ENCODE measurements around the gene DMPK. TPM values are rescaled to one million over a fixed set of nuclear protein-coding genes. Genes with fewer than 3 reads are reported as not detected.

DMPK gene
- total and polyA plus RNA-seq, 9 of the 15 experiments (the other 6 are each of a cell fraction or from before 2014, with no cell fraction given) = 0.24 to 31.3 (median 7.3) TPM

DNA sequence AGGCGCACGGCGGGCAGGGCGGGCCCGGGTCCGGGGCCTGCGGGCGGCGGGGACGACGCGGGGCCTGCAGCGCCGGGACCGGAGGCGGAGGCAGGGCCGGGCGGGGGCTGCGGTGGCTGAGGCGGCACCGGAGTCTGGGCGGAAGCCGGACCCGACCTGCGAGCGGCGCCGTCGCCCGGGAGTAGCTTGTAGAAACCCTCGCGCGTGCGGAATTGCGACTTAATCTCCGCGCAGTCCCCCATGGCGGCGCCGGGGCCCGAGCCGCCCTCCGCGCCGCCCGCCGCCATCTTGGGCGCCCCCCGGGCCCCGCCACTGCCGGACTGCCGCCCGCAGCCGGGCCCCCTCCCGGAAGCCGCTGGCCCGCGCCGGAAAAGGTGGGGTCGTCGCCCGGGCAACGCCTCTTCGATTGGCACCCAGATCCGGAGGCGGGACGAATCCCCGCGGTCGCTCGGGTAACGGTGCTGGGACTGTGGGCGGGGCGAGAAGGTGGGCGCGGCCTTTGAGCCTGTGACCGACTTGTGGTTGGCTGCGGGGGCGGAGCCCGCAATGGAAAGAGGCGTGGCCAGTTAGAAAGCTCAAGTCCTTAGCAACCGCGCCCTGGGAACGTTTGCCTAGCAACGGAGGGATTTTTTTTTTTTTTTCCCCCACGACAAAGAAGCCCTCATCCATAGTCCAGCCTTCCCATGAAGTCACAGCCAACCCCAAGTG, 10.3 kb upstream of the DMPK start, which contains the start of gene DMWD (continued):
- TF ChIP-seq, protein P1, sequence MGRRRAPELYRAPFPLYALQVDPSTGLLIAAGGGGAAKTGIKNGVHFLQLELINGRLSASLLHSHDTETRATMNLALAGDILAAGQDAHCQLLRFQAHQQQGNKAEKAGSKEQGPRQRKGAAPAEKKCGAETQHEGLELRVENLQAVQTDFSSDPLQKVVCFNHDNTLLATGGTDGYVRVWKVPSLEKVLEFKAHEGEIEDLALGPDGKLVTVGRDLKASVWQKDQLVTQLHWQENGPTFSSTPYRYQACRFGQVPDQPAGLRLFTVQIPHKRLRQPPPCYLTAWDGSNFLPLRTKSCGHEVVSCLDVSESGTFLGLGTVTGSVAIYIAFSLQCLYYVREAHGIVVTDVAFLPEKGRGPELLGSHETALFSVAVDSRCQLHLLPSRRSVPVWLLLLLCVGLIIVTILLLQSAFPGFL (CRISPR knock-in tag; IDR thresholded peaks at IDR 0.05) = no peak
- TF ChIP-seq MXI1 (IDR thresholded peaks at IDR 0.05; ENCODE audit: low read depth, low read length) (peak; percentile 97), RBBP5 (IDR thresholded peaks at IDR 0.05; ENCODE audit: borderline replicate concordance, insufficient read depth, low read length, poor library complexity, severe bottlenecking) (peak; percentile 86), GTF2E2 (tag; IDR thresholded peaks at IDR 0.05) (peak; percentile 23; the same call in 1 of the 2 replicates), CXXC5 (CRISPR knock-in tag; IDR thresholded peaks at IDR 0.05) (peak; percentile 88), JUN (IDR thresholded peaks at IDR 0.05; ENCODE audit: borderline replicate concordance, low read depth, low read length) (no peak), JUN (CRISPR knock-in tag; IDR thresholded peaks at IDR 0.05; ENCODE audit: borderline replicate concordance) (no peak), PHF8 (IDR thresholded peaks at IDR 0.05; ENCODE audit: borderline replicate concordance, low read length) (peak; percentile 86; the same call in 1 of the 2 replicates), HMGN3 (IDR thresholded peaks at IDR 0.05; ENCODE audit: borderline replicate concordance, extremely low read depth, insufficient read length, low read depth, low read length) (peak; percentile 79)
- TF ChIP-seq, protein P2, sequence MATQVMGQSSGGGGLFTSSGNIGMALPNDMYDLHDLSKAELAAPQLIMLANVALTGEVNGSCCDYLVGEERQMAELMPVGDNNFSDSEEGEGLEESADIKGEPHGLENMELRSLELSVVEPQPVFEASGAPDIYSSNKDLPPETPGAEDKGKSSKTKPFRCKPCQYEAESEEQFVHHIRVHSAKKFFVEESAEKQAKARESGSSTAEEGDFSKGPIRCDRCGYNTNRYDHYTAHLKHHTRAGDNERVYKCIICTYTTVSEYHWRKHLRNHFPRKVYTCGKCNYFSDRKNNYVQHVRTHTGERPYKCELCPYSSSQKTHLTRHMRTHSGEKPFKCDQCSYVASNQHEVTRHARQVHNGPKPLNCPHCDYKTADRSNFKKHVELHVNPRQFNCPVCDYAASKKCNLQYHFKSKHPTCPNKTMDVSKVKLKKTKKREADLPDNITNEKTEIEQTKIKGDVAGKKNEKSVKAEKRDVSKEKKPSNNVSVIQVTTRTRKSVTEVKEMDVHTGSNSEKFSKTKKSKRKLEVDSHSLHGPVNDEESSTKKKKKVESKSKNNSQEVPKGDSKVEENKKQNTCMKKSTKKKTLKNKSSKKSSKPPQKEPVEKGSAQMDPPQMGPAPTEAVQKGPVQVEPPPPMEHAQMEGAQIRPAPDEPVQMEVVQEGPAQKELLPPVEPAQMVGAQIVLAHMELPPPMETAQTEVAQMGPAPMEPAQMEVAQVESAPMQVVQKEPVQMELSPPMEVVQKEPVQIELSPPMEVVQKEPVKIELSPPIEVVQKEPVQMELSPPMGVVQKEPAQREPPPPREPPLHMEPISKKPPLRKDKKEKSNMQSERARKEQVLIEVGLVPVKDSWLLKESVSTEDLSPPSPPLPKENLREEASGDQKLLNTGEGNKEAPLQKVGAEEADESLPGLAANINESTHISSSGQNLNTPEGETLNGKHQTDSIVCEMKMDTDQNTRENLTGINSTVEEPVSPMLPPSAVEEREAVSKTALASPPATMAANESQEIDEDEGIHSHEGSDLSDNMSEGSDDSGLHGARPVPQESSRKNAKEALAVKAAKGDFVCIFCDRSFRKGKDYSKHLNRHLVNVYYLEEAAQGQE (IDR thresholded peaks at IDR 0.05; ENCODE audit: borderline replicate concordance) = peak; percentile 54; the same call in 1 of the 2 replicates
- TF ChIP-seq, protein P2 (CRISPR knock-in tag; IDR thresholded peaks at IDR 0.05; ENCODE audit: low read depth) = no peak
- TF ChIP-seq, protein P3, sequence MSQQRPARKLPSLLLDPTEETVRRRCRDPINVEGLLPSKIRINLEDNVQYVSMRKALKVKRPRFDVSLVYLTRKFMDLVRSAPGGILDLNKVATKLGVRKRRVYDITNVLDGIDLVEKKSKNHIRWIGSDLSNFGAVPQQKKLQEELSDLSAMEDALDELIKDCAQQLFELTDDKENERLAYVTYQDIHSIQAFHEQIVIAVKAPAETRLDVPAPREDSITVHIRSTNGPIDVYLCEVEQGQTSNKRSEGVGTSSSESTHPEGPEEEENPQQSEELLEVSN (IDR thresholded peaks at IDR 0.05; ENCODE audit: borderline replicate concordance in 1 of 2, extremely low read depth in 1 of 2, insufficient read depth in 1 of 2, insufficient read length in 1 of 2, low read depth in 1 of 2, low read length in 1 of 2, poor library complexity in 1 of 2, severe bottlenecking in 1 of 2) = peak in 1 of 2 experiments; percentile 21
- TF ChIP-seq, protein P4, sequence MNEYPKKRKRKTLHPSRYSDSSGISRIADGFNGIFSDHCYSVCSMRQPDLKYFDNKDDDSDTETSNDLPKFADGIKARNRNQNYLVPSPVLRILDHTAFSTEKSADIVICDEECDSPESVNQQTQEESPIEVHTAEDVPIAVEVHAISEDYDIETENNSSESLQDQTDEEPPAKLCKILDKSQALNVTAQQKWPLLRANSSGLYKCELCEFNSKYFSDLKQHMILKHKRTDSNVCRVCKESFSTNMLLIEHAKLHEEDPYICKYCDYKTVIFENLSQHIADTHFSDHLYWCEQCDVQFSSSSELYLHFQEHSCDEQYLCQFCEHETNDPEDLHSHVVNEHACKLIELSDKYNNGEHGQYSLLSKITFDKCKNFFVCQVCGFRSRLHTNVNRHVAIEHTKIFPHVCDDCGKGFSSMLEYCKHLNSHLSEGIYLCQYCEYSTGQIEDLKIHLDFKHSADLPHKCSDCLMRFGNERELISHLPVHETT (CRISPR knock-in tag; conservative IDR thresholded peaks at IDR 0.05 in 1 of 2, IDR thresholded peaks at IDR 0.05 in 1 of 2) = peak in 1 of 2 experiments; percentile 85; a peak in 1 of 4 replicates

Data from K562 (cell line).